ENCODE data around the gene GPR176.

The GPR176 gene

GRCh38 chr15:39798382-39798781, 121.7 kb downstream of the GPR176 start:
- ChIA-PET CTCF (interaction anchor here (0.6 to 1.5 kb wide), 2 partner anchors 11 to 170 kb away, joined by 4 to 5 read pairs; no protein-coding TSS in a partner anchor), POLR2A (no interaction called here)
- TF ChIP-seq BHLHE40 (IDR thresholded peaks at IDR 0.05; ENCODE audit: borderline replicate concordance) (no peak), LEF1 (IDR thresholded peaks at IDR 0.05; ENCODE audit: borderline replicate concordance) (no peak), FOXK2 (IDR thresholded peaks at IDR 0.05) (no peak), SP1 (IDR thresholded peaks at IDR 0.05) (no peak), TARDBP (IDR thresholded peaks at IDR 0.05) (no peak), ARNT (IDR thresholded peaks at IDR 0.05) (no peak), L3MBTL2 (conservative IDR thresholded peaks at IDR 0.05) (no peak), NFRKB (IDR thresholded peaks at IDR 0.05) (no peak), SUZ12 (IDR thresholded peaks at IDR 0.05) (no peak)
- DNase-seq (ENCODE audit: extremely low spot score), result no peak

- DNase-seq (ENCODE audit: extremely low spot score), result no peak
- ChIA-PET CTCF (interaction anchor here (0.8 kb wide), 1 partner anchor 10 kb away, joined by 3 read pairs; no protein-coding TSS in a partner anchor), POLR2A (no interaction called here)
- TF ChIP-seq LEF1 (IDR thresholded peaks at IDR 0.05; ENCODE audit: borderline replicate concordance) (no peak), CTBP1 (IDR thresholded peaks at IDR 0.05; ENCODE audit: borderline replicate concordance) (no peak)
These were observed 122.7 kb downstream of the GPR176 start for GRCh38 chr15:39797407-39797806.

- ChIA-PET POLR2A (no interaction called here), CTCF (interaction anchor here (0.8 kb wide), 1 partner anchor 10 kb away, joined by 3 read pairs; no protein-coding TSS in a partner anchor)
- TF ChIP-seq HDGF (IDR thresholded peaks at IDR 0.05; ENCODE audit: borderline replicate concordance) (no peak), FOXA1 (IDR thresholded peaks at IDR 0.05) (no peak), NFRKB (IDR thresholded peaks at IDR 0.05) (no peak), L3MBTL2 (conservative IDR thresholded peaks at IDR 0.05) (no peak), ARNT (IDR thresholded peaks at IDR 0.05) (no peak), CTBP1 (IDR thresholded peaks at IDR 0.05; ENCODE audit: borderline replicate concordance) (no peak), FOXM1 (IDR thresholded peaks at IDR 0.05; ENCODE audit: borderline replicate concordance) (no peak), TARDBP (IDR thresholded peaks at IDR 0.05) (no peak), ELF4 (IDR thresholded peaks at IDR 0.05) (no peak), LEF1 (IDR thresholded peaks at IDR 0.05; ENCODE audit: borderline replicate concordance) (no peak), SUZ12 (IDR thresholded peaks at IDR 0.05) (no peak), SP1 (IDR thresholded peaks at IDR 0.05) (no peak), FOXK2 (IDR thresholded peaks at IDR 0.05) (no peak), ZNF384 (IDR thresholded peaks at IDR 0.05) (no peak), BHLHE40 (IDR thresholded peaks at IDR 0.05; ENCODE audit: borderline replicate concordance) (no peak), PKNOX1 (IDR thresholded peaks at IDR 0.05) (no peak)
- DNase-seq (ENCODE audit: extremely low spot score), result no peak
These were observed 123.5 kb downstream of the GPR176 start for GRCh38 chr15:39796601-39797000.

- TF ChIP-seq BHLHE40 (IDR thresholded peaks at IDR 0.05; ENCODE audit: borderline replicate concordance), result no peak
- no peak for TF ChIP-seq ELF4 (IDR thresholded peaks at IDR 0.05)
- TF ChIP-seq NFRKB (IDR thresholded peaks at IDR 0.05), result no peak
- no peak for TF ChIP-seq FOXA1 (IDR thresholded peaks at IDR 0.05)
- no peak for TF ChIP-seq FOXM1 (IDR thresholded peaks at IDR 0.05; ENCODE audit: borderline replicate concordance)
- DNase-seq (ENCODE audit: extremely low spot score), result no peak
- CTCF ChIA-PET, result no interaction called here
- POLR2A ChIA-PET, result no interaction called here
These were observed 124.6 kb downstream of the GPR176 start for GRCh38 chr15:39795486-39795885.

GRCh38 chr15:39794954-39795353, 125.1 kb downstream of the GPR176 start:
- TF ChIP-seq ELF4 (IDR thresholded peaks at IDR 0.05) (no peak), FOXM1 (IDR thresholded peaks at IDR 0.05; ENCODE audit: borderline replicate concordance) (no peak), ZNF384 (IDR thresholded peaks at IDR 0.05) (no peak)
- no peak for DNase-seq (ENCODE audit: extremely low spot score)
- ChIA-PET POLR2A (interaction anchor here (1.2 kb wide), 1 partner anchor 139 kb away, joined by 3 read pairs; the partner anchor contains the start of gene EIF2AK4), CTCF (no interaction called here)

GRCh38 chr15:39793923-39794322, 126.1 kb downstream of the GPR176 start:
- no peak for DNase-seq (ENCODE audit: extremely low spot score)
- POLR2A ChIA-PET, result interaction anchor here (0.7 to 1.2 kb wide), 2 partner anchors 140 to 442 kb away, joined by 3 read pairs; partner anchors contain the start of gene EIF2AK4
- TF ChIP-seq HDGF (IDR thresholded peaks at IDR 0.05; ENCODE audit: borderline replicate concordance) (no peak), FOXA1 (IDR thresholded peaks at IDR 0.05) (no peak), NFRKB (IDR thresholded peaks at IDR 0.05) (no peak), SUZ12 (IDR thresholded peaks at IDR 0.05) (no peak), FOXK2 (IDR thresholded peaks at IDR 0.05) (no peak), CTBP1 (IDR thresholded peaks at IDR 0.05; ENCODE audit: borderline replicate concordance) (no peak), FOXM1 (IDR thresholded peaks at IDR 0.05; ENCODE audit: borderline replicate concordance) (no peak), ARNT (IDR thresholded peaks at IDR 0.05) (no peak), PKNOX1 (IDR thresholded peaks at IDR 0.05) (no peak), ZNF384 (IDR thresholded peaks at IDR 0.05) (no peak), LEF1 (IDR thresholded peaks at IDR 0.05; ENCODE audit: borderline replicate concordance) (no peak), SP1 (IDR thresholded peaks at IDR 0.05) (no peak), L3MBTL2 (conservative IDR thresholded peaks at IDR 0.05) (no peak), TARDBP (IDR thresholded peaks at IDR 0.05) (no peak), BHLHE40 (IDR thresholded peaks at IDR 0.05; ENCODE audit: borderline replicate concordance) (no peak)
- CTCF ChIA-PET, result no interaction called here

GRCh38 chr15:39792844-39793335, 127.2 kb downstream of the GPR176 start:
- DNase-seq (ENCODE audit: extremely low spot score), result no peak
- CTCF ChIA-PET, result no interaction called here
- POLR2A ChIA-PET, result no interaction called here
- TF ChIP-seq CTBP1 (IDR thresholded peaks at IDR 0.05; ENCODE audit: borderline replicate concordance) (no peak), LEF1 (IDR thresholded peaks at IDR 0.05; ENCODE audit: borderline replicate concordance) (no peak), PKNOX1 (IDR thresholded peaks at IDR 0.05) (no peak), L3MBTL2 (conservative IDR thresholded peaks at IDR 0.05) (no peak), ELF4 (IDR thresholded peaks at IDR 0.05) (no peak), SP1 (IDR thresholded peaks at IDR 0.05) (no peak), ZNF384 (IDR thresholded peaks at IDR 0.05) (no peak), FOXK2 (IDR thresholded peaks at IDR 0.05) (no peak), NFRKB (IDR thresholded peaks at IDR 0.05) (no peak), BHLHE40 (IDR thresholded peaks at IDR 0.05; ENCODE audit: borderline replicate concordance) (no peak), FOXA1 (IDR thresholded peaks at IDR 0.05) (no peak), SUZ12 (IDR thresholded peaks at IDR 0.05) (no peak)

Measured in HEK293T (cell line).